ENCODE results near the gene HLX.

DNA sequence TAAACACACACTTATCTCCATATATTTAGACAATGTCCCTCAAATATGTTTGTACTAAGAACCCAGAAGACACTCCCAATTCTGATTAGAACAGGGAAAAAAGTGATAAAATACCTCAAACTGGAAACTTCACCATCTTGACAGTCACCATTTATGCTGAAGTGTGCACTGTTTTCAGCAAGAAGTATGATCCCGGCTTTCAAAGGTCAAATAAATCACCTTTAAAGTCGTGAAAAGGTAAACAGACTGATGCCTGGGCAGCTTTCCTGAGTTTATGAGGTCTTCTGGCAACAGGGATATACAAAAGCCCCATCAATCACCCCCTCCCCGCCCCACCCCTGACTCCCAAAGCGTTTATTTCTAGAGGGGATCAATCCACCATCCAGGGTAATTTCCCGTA lies 37.9 kb downstream of the HLX start:
- TF ChIP-seq TAF1 (conservative IDR thresholded peaks at IDR 0.05) (no peak), RAD21 (IDR thresholded peaks at IDR 0.05) (no peak), SP1 (IDR thresholded peaks at IDR 0.05) (no peak), EGR1 (IDR thresholded peaks at IDR 0.05; ENCODE audit: low read depth in 2 of 2) (no peak), JUND (IDR thresholded peaks at IDR 0.05) (no peak), HNF4G (IDR thresholded peaks at IDR 0.05) (no peak), YY1 (IDR thresholded peaks at IDR 0.05) (no peak), HNF4A (conservative IDR thresholded peaks at IDR 0.05) (no peak), GABPA (IDR thresholded peaks at IDR 0.05 in 1 of 2, conservative IDR thresholded peaks at IDR 0.05 in 1 of 2) (no peak), FOXA1 (IDR thresholded peaks at IDR 0.05) (no peak)
- TF ChIP-seq, protein P1, sequence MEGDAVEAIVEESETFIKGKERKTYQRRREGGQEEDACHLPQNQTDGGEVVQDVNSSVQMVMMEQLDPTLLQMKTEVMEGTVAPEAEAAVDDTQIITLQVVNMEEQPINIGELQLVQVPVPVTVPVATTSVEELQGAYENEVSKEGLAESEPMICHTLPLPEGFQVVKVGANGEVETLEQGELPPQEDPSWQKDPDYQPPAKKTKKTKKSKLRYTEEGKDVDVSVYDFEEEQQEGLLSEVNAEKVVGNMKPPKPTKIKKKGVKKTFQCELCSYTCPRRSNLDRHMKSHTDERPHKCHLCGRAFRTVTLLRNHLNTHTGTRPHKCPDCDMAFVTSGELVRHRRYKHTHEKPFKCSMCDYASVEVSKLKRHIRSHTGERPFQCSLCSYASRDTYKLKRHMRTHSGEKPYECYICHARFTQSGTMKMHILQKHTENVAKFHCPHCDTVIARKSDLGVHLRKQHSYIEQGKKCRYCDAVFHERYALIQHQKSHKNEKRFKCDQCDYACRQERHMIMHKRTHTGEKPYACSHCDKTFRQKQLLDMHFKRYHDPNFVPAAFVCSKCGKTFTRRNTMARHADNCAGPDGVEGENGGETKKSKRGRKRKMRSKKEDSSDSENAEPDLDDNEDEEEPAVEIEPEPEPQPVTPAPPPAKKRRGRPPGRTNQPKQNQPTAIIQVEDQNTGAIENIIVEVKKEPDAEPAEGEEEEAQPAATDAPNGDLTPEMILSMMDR (IDR thresholded peaks at IDR 0.05; ENCODE audit: low read depth, low read length, missing input control), result no peak
- TF ChIP-seq, protein P2, sequence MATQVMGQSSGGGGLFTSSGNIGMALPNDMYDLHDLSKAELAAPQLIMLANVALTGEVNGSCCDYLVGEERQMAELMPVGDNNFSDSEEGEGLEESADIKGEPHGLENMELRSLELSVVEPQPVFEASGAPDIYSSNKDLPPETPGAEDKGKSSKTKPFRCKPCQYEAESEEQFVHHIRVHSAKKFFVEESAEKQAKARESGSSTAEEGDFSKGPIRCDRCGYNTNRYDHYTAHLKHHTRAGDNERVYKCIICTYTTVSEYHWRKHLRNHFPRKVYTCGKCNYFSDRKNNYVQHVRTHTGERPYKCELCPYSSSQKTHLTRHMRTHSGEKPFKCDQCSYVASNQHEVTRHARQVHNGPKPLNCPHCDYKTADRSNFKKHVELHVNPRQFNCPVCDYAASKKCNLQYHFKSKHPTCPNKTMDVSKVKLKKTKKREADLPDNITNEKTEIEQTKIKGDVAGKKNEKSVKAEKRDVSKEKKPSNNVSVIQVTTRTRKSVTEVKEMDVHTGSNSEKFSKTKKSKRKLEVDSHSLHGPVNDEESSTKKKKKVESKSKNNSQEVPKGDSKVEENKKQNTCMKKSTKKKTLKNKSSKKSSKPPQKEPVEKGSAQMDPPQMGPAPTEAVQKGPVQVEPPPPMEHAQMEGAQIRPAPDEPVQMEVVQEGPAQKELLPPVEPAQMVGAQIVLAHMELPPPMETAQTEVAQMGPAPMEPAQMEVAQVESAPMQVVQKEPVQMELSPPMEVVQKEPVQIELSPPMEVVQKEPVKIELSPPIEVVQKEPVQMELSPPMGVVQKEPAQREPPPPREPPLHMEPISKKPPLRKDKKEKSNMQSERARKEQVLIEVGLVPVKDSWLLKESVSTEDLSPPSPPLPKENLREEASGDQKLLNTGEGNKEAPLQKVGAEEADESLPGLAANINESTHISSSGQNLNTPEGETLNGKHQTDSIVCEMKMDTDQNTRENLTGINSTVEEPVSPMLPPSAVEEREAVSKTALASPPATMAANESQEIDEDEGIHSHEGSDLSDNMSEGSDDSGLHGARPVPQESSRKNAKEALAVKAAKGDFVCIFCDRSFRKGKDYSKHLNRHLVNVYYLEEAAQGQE (IDR thresholded peaks at IDR 0.05), result no peak
- TF ChIP-seq, protein P3, sequence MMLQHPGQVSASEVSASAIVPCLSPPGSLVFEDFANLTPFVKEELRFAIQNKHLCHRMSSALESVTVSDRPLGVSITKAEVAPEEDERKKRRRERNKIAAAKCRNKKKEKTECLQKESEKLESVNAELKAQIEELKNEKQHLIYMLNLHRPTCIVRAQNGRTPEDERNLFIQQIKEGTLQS (IDR thresholded peaks at IDR 0.05), result no peak
- TF ChIP-seq, protein P4, sequence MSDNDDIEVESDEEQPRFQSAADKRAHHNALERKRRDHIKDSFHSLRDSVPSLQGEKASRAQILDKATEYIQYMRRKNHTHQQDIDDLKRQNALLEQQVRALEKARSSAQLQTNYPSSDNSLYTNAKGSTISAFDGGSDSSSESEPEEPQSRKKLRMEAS (IDR thresholded peaks at IDR 0.05), result no peak

All from liver (tissue), 3 donors.